Sigmoid colon (tissue), 7 donors: ENCODE results near the gene BRI3. TPM values are rescaled to one million over a fixed set of nuclear protein-coding genes. Genes with fewer than 3 reads are reported as not detected.
A peak's percentile ranks its signal among the peaks of the same experiment; 100 is the strongest.

Source experiments
- DNase-seq: peaks from one replicate; pipeline ENCODE4 v3.0.0-alpha.2; 2019
- H3K27ac ChIP-seq, 4 donors: fragments of 200-600 bp; sonication (generic); one replicate each; pipeline ENCODE4 v1.5.1; 2016 to 2019; ENCODE audit warnings: mild to moderate bottlenecking in 1 of 4
- H3K27me3 ChIP-seq, 3 donors: fragments of 200-600 bp; sonication (generic); one replicate each; pipeline ENCODE4 v1.5.1; 2019; ENCODE audit warnings: mild to moderate bottlenecking in 1 of 3
- H3K36me3 ChIP-seq, 4 donors: fragments of 200-600 bp; sonication (generic); one replicate each; pipeline ENCODE4 v1.5.1; 2016 to 2019
- H3K4me1 ChIP-seq, 4 donors: fragments of 200-600 bp; sonication (generic); one replicate each; pipeline ENCODE4 v1.5.1; 2017 to 2019
- H3K4me3 ChIP-seq, 4 donors: fragments of 200-600 bp; sonication (generic); one replicate each; pipeline ENCODE4 v1.5.1; 2017 to 2019; ENCODE audit warnings: mild to moderate bottlenecking in 2 of 4, moderate library complexity in 1 of 4
- H3K9me3 ChIP-seq, 4 donors: fragments of 200-600 bp in 3 of 4; sonication (generic) in 3 of 4; one replicate each; pipeline versions ENCODE4 v1.5.1 to v1.6.1; 2013 to 2019
- CTCF ChIP-seq, 4 experiments: fragments of 450-650 bp in 3 of 4; fragments of 200-600 bp in 1 of 4; IDR thresholded peaks; one replicate each; pipeline ENCODE4 v1.5.1; 2016 to 2019; ENCODE audit warnings: antibody characterized with exemption in 4 of 4, mild to moderate bottlenecking in 3 of 4, moderate library complexity in 2 of 4
- EP300 ChIP-seq, 4 donors: sonication (generic); formaldehyde crosslinking; IDR thresholded peaks; one replicate each; pipeline ENCODE4 v1.6.1; 2017; ENCODE audit warnings: antibody characterized with exemption in 4 of 4
- POLR2A ChIP-seq, 2 donors: fragments of 450-650 bp; IDR thresholded peaks; one replicate each; pipeline ENCODE4 v1.6.1; 2016; ENCODE audit warnings: antibody characterized with exemption in 2 of 2, mild to moderate bottlenecking in 2 of 2, moderate library complexity in 2 of 2
- POLR2AphosphoS5 ChIP-seq, 4 donors: sonication (generic); formaldehyde crosslinking; IDR thresholded peaks; one replicate each; pipeline ENCODE4 v1.6.1; 2017; ENCODE audit warnings: antibody characterized with exemption in 4 of 4
- WGBS, 2 donors: extraction: QIAGEN DNeasy Blood & Tissue Kit; methylation state at CpG; one replicate each; pipeline ENCODE4 v1.1.7; 2013; 5-methylcytosine and 5-hydroxymethylcytosine counted together
- intact Hi-C: fragments of 100-400 bp; cut with DNase I; formaldehyde crosslinking; loops from one replicate; pipeline ENCODE4 v1.15.1; 2023
- polyA plus RNA-seq, 3 donors: library from polyadenylated mRNA; stranded (reverse); fragments of 200-250 nt; gene quantifications; one replicate each; pipeline ENCODE4 v1.2.3, GENCODE V29; 2013
- total RNA-seq, 4 donors: library from RNA; depleted of rRNA; stranded (reverse); fragments of >200 nt; gene quantifications; one replicate each; pipeline ENCODE4 v1.1.0, GENCODE V29; 2016
- donor health status: healthy with polysubstance abuse.
- donor health status: Bipolar disorder and iron deficiency.
- donor health status: healthy.

BRI3 gene
- total and polyA plus RNA-seq, 7 donors = 44.9 to 344 (median 61.8) TPM

- Histone ChIP-seq H3K4me3 (peak overlapping the region; percentile 58 to 88 (median 76)), H3K36me3 (peaks cover 0 to 1% (median 0%) of the 10 kb centered on the region in 4 donors), H3K27ac (peak overlapping the region; percentile 78 to 88 (median 84)), H3K27me3 (no peaks in the 10 kb centered on the region), H3K9me3 (no peaks in the 10 kb centered on the region), H3K4me1 (peaks cover 0 to 31% (median 23%) of the 10 kb centered on the region in 4 donors)
- TF ChIP-seq POLR2A (IDR thresholded peaks at IDR 0.05) (no peak), POLR2AphosphoS5 (IDR thresholded peaks at IDR 0.05) (no peak), CTCF (IDR thresholded peaks at IDR 0.05) (no peak), EP300 (IDR thresholded peaks at IDR 0.05) (no peak)
- 5 to 11% methylated on average over 9 of the region's 9 CpGs for WGBS, 2 donors
- DNase-seq = no peak
- intact Hi-C loops = loop anchor here (5.0 to 10.0 kb wide), 2 partner anchors 144 to 1304 kb away; partner anchors contain the start of genes FAM200A, LMTK2 and ZNF655
Measured at GRCh38 chr7:98251231-98251600, 30.3 kb upstream of the BRI3 start.

GRCh38 chr7:98251601-98252424 lies 29.7 kb upstream of the BRI3 start, which contains the start of gene TECPR1:
Gene TECPR1, minus strand, starts transcription at chr7:98252232. Its CDS starts 6,086 bp downstream, at chr7:98246146.
- H3K4me1 ChIP-seq = peaks cover 0 to 31% (median 23%) of the 10 kb centered on the region in 4 donors
- intact Hi-C loops = loop anchor here (1.0 to 10.0 kb wide), 3 partner anchors 29 to 1303 kb away; partner anchors contain the start of genes BRI3, FAM200A, LMTK2 and ZNF655

GRCh38 chr7:98252425-98253054 lies 28.9 kb upstream of the BRI3 start:
- peaks cover 0 to 14% (median 2%) of the 10 kb centered on the region in 4 donors for H3K36me3 ChIP-seq
- intact Hi-C loops = loop anchor here (1.0 to 10.0 kb wide), 3 partner anchors 29 to 1302 kb away; partner anchors contain the start of genes BRI3, FAM200A, LMTK2 and ZNF655
- no peak for DNase-seq
- H3K9me3 ChIP-seq = no peaks in the 10 kb centered on the region
- TF ChIP-seq EP300 (IDR thresholded peaks at IDR 0.05) (no peak), POLR2AphosphoS5 (IDR thresholded peaks at IDR 0.05) (no peak), POLR2A (IDR thresholded peaks at IDR 0.05) (no peak), CTCF (IDR thresholded peaks at IDR 0.05) (no peak)
- H3K4me1 ChIP-seq = peaks cover 0 to 31% (median 23%) of the 10 kb centered on the region in 4 donors
- peak overlapping the region; percentile 78 to 88 (median 84) for H3K27ac ChIP-seq
- WGBS, 2 donors = 24 to 26% methylated on average over 32 of the region's 32 CpGs
- H3K4me3 ChIP-seq = peak overlapping the region; percentile 58 to 88 (median 76)
- no peaks in the 10 kb centered on the region for H3K27me3 ChIP-seq

More at GRCh38 chr7:98251601-98252424, 29.7 kb upstream of the BRI3 start, which contains the start of gene TECPR1:
- Histone ChIP-seq H3K27ac (peak within 1 kb of the TSS; percentile 78 to 88 (median 84)), H3K27me3 (no peaks in the 10 kb centered on the region), H3K4me3 (peak within 1 kb of the TSS; percentile 58 to 88 (median 76)), H3K36me3 (peaks cover 0 to 7% (median under 1%) of the 10 kb centered on the region in 4 donors), H3K9me3 (no peaks in the 10 kb centered on the region)
- 0 to 1% methylated on average over 69 of the region's 69 CpGs for WGBS, 2 donors
- TF ChIP-seq EP300 (IDR thresholded peaks at IDR 0.05) = no peak
- TF ChIP-seq CTCF (IDR thresholded peaks at IDR 0.05) = no peak
- TF ChIP-seq POLR2A (IDR thresholded peaks at IDR 0.05) = peak in 1 of 2 donors; percentile 20
- peak in 3 of 4 donors; percentile 68 to 78 (median 76) for TF ChIP-seq POLR2AphosphoS5 (IDR thresholded peaks at IDR 0.05)
- DNase-seq = peak; percentile 97

- no peak for TF ChIP-seq CTCF (IDR thresholded peaks at IDR 0.05)
- TF ChIP-seq POLR2AphosphoS5 (IDR thresholded peaks at IDR 0.05) = no peak
- TF ChIP-seq EP300 (IDR thresholded peaks at IDR 0.05) = no peak
- TF ChIP-seq POLR2A (IDR thresholded peaks at IDR 0.05) = no peak
- Histone ChIP-seq H3K27me3 (no peaks in the 10 kb centered on the region), H3K4me3 (no peak overlapping the region), H3K36me3 (peaks cover 0 to 14% (median 2%) of the 10 kb centered on the region in 4 donors), H3K27ac (no peak overlapping the region), H3K4me1 (peaks cover 0 to 27% (median 23%) of the 10 kb centered on the region in 4 donors), H3K9me3 (no peaks in the 10 kb centered on the region)
- WGBS, 2 donors = 96 to 97% methylated on average over 4 of the region's 4 CpGs
- DNase-seq = no peak
- intact Hi-C loops = loop anchor here (5.0 to 10.0 kb wide), 2 partner anchors 147 to 1300 kb away; partner anchors contain the start of genes FAM200A, LMTK2 and ZNF655
Measured at GRCh38 chr7:98254516-98254915, 27.0 kb upstream of the BRI3 start.
